ENCODE data around the gene CFAP46.
"Not testable (repeated sequence)": the region's sequence is repeated elsewhere in the genome, so short reads cannot be mapped to it uniquely, and the experiment has no call there.

Gene CFAP46

GRCh38 chr10:132899751-132900065 is 42.7 kb downstream of the CFAP46 start:
- DNase-seq (ENCODE audit: low read depth in 2 of 2): no peak

- no peak for DNase-seq (ENCODE audit: low read depth in 2 of 2)
Observed at GRCh38 chr10:132899054-132899750, 43.2 kb downstream of the CFAP46 start.

- DNase-seq (ENCODE audit: low read depth in 2 of 2): no peak
Observed at GRCh38 chr10:132898391-132899053, 43.8 kb downstream of the CFAP46 start.

GRCh38 chr10:132897516-132898381 is 44.6 kb downstream of the CFAP46 start:
- no peak for DNase-seq (ENCODE audit: low read depth in 2 of 2)

- not testable (repeated sequence) for DNase-seq (ENCODE audit: low read depth in 2 of 2)
Observed at GRCh38 chr10:132893786-132894185, 48.6 kb downstream of the CFAP46 start.

GRCh38 chr10:132893090-132893489 is 49.3 kb downstream of the CFAP46 start:
- no peak for DNase-seq (ENCODE audit: low read depth in 2 of 2)

- DNase-seq (ENCODE audit: low read depth in 2 of 2): no peak
Observed at GRCh38 chr10:132892004-132892403, 50.4 kb downstream of the CFAP46 start.

GRCh38 chr10:132891368-132891767 is 51.0 kb downstream of the CFAP46 start:
- no peak for DNase-seq (ENCODE audit: low read depth in 2 of 2)

- no peak for DNase-seq (ENCODE audit: low read depth in 2 of 2)
Observed at GRCh38 chr10:132890301-132890700, 52.1 kb downstream of the CFAP46 start.

- DNase-seq (ENCODE audit: low read depth in 2 of 2): no peak
Observed at GRCh38 chr10:132889556-132889955, 52.8 kb downstream of the CFAP46 start.

- no peak for DNase-seq (ENCODE audit: low read depth in 2 of 2)
Observed at GRCh38 chr10:132888898-132889490, 53.4 kb downstream of the CFAP46 start.

GRCh38 chr10:132888446-132888845 is 53.9 kb downstream of the CFAP46 start:
- DNase-seq (ENCODE audit: low read depth in 2 of 2): not testable (repeated sequence)

GRCh38 chr10:132886211-132887099 is 55.9 kb downstream of the CFAP46 start:
- no peak for DNase-seq (ENCODE audit: low read depth in 2 of 2)

- no peak for DNase-seq (ENCODE audit: low read depth in 2 of 2)
Observed at GRCh38 chr10:132885451-132886210, 56.7 kb downstream of the CFAP46 start.

GRCh38 chr10:132884691-132885271 is 57.6 kb downstream of the CFAP46 start:
- DNase-seq (ENCODE audit: low read depth in 2 of 2): no peak

- no peak for DNase-seq (ENCODE audit: low read depth in 2 of 2)
Observed at GRCh38 chr10:132884041-132884440, 58.3 kb downstream of the CFAP46 start.

GRCh38 chr10:132883391-132883881 is 58.9 kb downstream of the CFAP46 start:
- no peak for DNase-seq (ENCODE audit: low read depth in 2 of 2)

- DNase-seq (ENCODE audit: low read depth in 2 of 2): no peak
Observed at GRCh38 chr10:132882069-132882951, 60.1 kb downstream of the CFAP46 start.

Measured in stimulated activated CD4-positive, alpha-beta T cell treated with anti-CD3 and anti-CD28 coated beads, Interleukin-1b, Interleukin-23, amount 100 ng/mL, for 4 hours (primary cell).